ENCODE results near the gene KCTD16. TPM values are rescaled to one million over a fixed set of nuclear protein-coding genes. Genes with fewer than 3 reads are reported as not detected.

KCTD16 gene
- total and polyA plus RNA-seq, 8 donors, result 0.57 to 6.6 (median 3.2) TPM

DNA sequence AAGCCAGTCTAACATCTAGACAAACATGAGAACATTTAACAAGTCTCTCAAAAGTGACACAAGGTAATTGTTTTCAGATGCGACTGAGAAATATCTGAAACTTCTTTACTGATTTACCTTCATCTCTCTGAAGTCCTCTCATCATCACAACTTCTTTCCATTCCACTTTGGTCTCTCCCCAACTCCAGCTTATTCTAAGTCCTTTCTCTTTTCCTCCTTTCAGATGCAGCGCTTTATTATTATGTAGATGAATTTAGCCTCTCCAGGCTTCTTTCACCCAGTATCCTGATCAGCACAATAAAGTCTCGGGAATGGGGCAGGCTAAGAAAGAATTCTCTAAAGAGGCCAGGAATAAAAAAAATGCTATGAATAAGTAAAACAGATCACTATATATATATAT lies 128.0 kb downstream of the KCTD16 start:
- no peaks in the 10 kb centered on the region for H3K9me3 ChIP-seq
- H3K27me3 ChIP-seq, result no peaks in the 10 kb centered on the region
- WGBS, 2 donors, result 95 to 96% methylated on average over 3 of the region's 3 CpGs
- ATAC-seq (no peak), FAIRE-seq (no peak), DNase-seq (no peak)
- intact Hi-C loops (cut with DNase I), result no loop called here
- no peak overlapping the region for H3K27ac ChIP-seq
- H3K4me1 ChIP-seq, result no peaks in the 10 kb centered on the region
- H3K4me3 ChIP-seq, result no peak overlapping the region
- TF ChIP-seq, protein P1, sequence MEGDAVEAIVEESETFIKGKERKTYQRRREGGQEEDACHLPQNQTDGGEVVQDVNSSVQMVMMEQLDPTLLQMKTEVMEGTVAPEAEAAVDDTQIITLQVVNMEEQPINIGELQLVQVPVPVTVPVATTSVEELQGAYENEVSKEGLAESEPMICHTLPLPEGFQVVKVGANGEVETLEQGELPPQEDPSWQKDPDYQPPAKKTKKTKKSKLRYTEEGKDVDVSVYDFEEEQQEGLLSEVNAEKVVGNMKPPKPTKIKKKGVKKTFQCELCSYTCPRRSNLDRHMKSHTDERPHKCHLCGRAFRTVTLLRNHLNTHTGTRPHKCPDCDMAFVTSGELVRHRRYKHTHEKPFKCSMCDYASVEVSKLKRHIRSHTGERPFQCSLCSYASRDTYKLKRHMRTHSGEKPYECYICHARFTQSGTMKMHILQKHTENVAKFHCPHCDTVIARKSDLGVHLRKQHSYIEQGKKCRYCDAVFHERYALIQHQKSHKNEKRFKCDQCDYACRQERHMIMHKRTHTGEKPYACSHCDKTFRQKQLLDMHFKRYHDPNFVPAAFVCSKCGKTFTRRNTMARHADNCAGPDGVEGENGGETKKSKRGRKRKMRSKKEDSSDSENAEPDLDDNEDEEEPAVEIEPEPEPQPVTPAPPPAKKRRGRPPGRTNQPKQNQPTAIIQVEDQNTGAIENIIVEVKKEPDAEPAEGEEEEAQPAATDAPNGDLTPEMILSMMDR (IDR thresholded peaks at IDR 0.05), result no peak
- no peaks in the 10 kb centered on the region for H3K36me3 ChIP-seq

DNA sequence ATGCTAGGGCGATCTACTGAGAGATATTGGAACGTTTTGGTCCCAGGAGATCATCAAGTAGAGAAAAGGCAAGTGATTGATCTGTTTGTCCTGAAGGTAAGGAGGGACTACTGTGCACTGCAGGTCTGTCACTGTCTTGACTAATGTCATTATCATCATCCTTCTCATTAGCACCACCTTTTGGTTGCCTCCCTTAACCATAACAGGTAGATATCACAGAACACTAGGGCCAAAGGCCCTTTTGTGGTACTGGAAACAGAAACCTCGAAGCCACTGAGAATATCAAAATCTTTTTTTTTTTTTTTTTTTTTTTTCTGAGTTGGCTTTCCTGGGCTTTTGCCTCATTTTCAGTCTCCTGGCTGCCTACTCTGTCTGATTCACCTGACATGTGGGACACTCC lies 134.0 kb downstream of the KCTD16 start:
- TF ChIP-seq, protein P1 (IDR thresholded peaks at IDR 0.05), result no peak
- no peaks in the 10 kb centered on the region for H3K36me3 ChIP-seq
- DNase-seq, result no peak
- no peak overlapping the region for H3K4me3 ChIP-seq
- no peaks in the 10 kb centered on the region for H3K27me3 ChIP-seq
- no peak for ATAC-seq
- FAIRE-seq, result no peak
- H3K9me3 ChIP-seq, result no peaks in the 10 kb centered on the region
- 78 to 79% methylated on average over 3 of the region's 3 CpGs for WGBS, 2 donors
- intact Hi-C loops (cut with DNase I), result no loop called here
- peaks cover 0 to 23% (median 18%) of the 10 kb centered on the region in 3 donors for H3K4me1 ChIP-seq
- H3K27ac ChIP-seq, result no peak overlapping the region

DNA sequence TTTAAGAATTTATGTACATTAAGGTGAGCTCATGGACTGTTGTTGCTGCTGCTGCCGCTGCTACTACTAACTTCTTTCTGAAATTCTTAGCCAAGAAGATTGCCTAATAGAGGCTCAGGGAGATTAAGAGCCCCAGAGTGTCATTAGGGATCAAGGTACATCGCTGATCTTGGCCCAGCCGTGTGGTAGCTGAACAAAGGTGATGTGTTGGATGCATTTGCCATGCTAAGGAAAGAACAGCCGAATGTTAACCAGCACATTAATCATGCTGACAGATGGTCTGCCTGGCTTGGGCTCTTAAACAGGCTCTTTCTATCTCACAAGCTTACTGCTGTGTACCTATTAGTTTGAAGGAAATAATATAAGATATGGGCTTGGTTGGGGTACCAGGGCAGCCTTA lies 137.1 kb downstream of the KCTD16 start:
- no peaks in the 10 kb centered on the region for H3K27me3 ChIP-seq
- TF ChIP-seq, protein P1 (IDR thresholded peaks at IDR 0.05), result no peak
- H3K36me3 ChIP-seq, result no peaks in the 10 kb centered on the region
- DNase-seq (peak in 2 of 6 donors; percentile 20 to 31), FAIRE-seq (no peak), ATAC-seq (peak; percentile 56 to 77 (median 74))
- intact Hi-C loops (cut with DNase I), result no loop called here
- H3K4me1 ChIP-seq, result peaks cover 8 to 51% (median 32%) of the 10 kb centered on the region in 3 donors
- WGBS, 2 donors, result 14 to 20% methylated on average over 4 of the region's 4 CpGs
- H3K9me3 ChIP-seq, result no peaks in the 10 kb centered on the region
- peak overlapping the region in 2 of 4 donors; percentile 18 to 47 for H3K27ac ChIP-seq
- no peak overlapping the region for H3K4me3 ChIP-seq

DNA sequence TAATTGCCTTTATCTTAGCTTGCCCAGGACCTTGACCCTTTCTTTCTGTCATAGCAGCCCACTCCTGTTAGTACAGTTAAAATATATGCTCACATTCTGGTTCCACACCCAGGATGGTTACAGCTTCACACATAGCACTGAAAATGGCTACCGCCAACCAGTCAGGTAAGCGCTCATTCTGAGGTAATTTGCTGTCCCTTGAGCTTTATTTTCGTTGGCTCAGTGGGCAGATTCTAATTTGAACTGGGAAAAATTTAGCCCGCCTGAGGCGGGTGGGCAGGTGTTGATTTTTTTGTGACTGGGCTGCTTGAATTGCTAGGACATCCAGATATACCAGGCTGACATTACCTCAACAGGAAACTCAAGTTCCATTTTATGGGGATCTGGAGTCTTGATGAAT lies 137.5 kb downstream of the KCTD16 start:
- Histone ChIP-seq H3K27me3 (no peaks in the 10 kb centered on the region), H3K27ac (peak overlapping the region in 2 of 4 donors; percentile 18 to 47), H3K9me3 (no peaks in the 10 kb centered on the region), H3K4me3 (no peak overlapping the region), H3K36me3 (no peaks in the 10 kb centered on the region), H3K4me1 (peaks cover 8 to 54% (median 32%) of the 10 kb centered on the region in 3 donors)
- 75 to 84% methylated on average over 5 of the region's 5 CpGs for WGBS, 2 donors
- no peak for DNase-seq
- intact Hi-C loops (cut with DNase I), result no loop called here
- TF ChIP-seq, protein P1 (IDR thresholded peaks at IDR 0.05), result no peak
- FAIRE-seq, result no peak
- peak; percentile 8 to 30 (median 17) for ATAC-seq

DNA sequence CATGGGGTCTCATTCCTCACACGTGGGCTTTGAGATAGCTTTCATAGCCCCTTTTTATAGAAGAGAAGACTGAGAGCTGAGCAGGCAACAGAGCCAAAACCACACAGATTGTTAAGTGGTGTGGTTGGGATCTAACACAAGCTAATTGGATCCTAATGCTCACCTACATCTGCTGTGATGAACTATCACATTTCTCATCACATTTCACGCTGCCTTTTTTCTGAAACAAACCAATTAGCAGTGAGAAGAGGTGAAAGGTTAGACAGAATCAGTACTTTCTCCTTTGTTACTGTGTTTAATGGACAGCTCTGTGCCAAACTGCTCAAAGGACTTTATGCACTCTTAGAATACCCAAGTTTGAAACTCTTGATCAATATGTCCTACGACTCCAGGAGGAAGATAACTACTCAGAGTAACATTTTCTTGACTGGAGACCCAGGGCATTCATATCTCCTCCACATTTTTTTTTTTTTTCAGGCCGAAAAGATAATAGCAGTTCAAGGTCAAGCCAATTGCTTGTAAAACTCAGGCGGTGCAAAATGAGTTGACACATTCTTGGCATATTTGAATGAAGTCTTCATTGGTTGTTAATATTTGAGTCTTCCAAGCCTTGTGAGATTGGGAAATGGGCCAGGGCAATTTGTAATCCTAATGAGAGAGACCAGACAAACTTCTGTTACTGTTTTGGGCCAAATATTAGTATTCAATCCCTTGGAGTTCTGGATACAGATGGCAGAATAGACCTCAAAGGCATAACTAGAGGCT lies 138.4 kb downstream of the KCTD16 start:
- no peaks in the 10 kb centered on the region for H3K36me3 ChIP-seq
- H3K4me1 ChIP-seq, result peaks cover 8 to 63% (median 32%) of the 10 kb centered on the region in 3 donors
- H3K9me3 ChIP-seq, result no peaks in the 10 kb centered on the region
- TF ChIP-seq, protein P1 (IDR thresholded peaks at IDR 0.05), result no peak
- H3K4me3 ChIP-seq, result no peak overlapping the region
- no peak for FAIRE-seq
- DNase-seq, result peak in 2 of 6 donors; percentile 19 to 46
- intact Hi-C loops (cut with DNase I), result no loop called here
- WGBS, 2 donors, result 22 to 26% methylated on average over 5 of the region's 5 CpGs
- peak; percentile 29 to 64 (median 52) for ATAC-seq
- H3K27me3 ChIP-seq, result no peaks in the 10 kb centered on the region
- H3K27ac ChIP-seq, result peak overlapping the region in 2 of 4 donors; percentile 30 to 33
